Esophagus muscularis mucosa (tissue), 3 donors: Measurements from ENCODE around the gene PAM.

Experiments used
- CTCF ChIP-seq, 3 experiments: fragments of 200-600 bp in 2 of 3; fragments of 450-650 bp in 1 of 3; sonication (generic) in 2 of 3; IDR thresholded peaks; one replicate each; pipeline ENCODE4 v1.5.1; 2017 to 2019; ENCODE audit warnings: antibody characterized with exemption in 3 of 3, mild to moderate bottlenecking in 2 of 3, moderate library complexity in 1 of 3
- POLR2A ChIP-seq: fragments of 450-650 bp; IDR thresholded peaks from one replicate; pipeline ENCODE4 v1.6.1; 2017; ENCODE audit warnings: antibody characterized with exemption, moderate library complexity, mild to moderate bottlenecking, low read depth
- POLR2AphosphoS5 ChIP-seq, 2 donors: sonication (generic); formaldehyde crosslinking; IDR thresholded peaks; one replicate each; pipeline ENCODE4 v1.6.1; 2017; ENCODE audit warnings: antibody characterized with exemption in 2 of 2

GRCh38 chr5:102895976-102896375 is 140.9 kb downstream of the PAM start:
- TF ChIP-seq POLR2A (no peak), CTCF (IDR thresholded peaks at IDR 0.05) (no peak), POLR2AphosphoS5 (IDR thresholded peaks at IDR 0.05) (no peak)
